Lung (tissue), 12 donors: ENCODE data around the gene PARP16. TPM values are rescaled to one million over a fixed set of nuclear protein-coding genes. Genes with fewer than 3 reads are reported as not detected.

Experiments
- ATAC-seq: fragments of 200-7000 bp; cut with Tn5 transposase; one replicate; pipeline ENCODE4 v1.9.1; 2020; ENCODE audit warnings: moderate number of reproducible peaks; ENCODE audit not compliant: insufficient read depth, low FRiP score
- DNase-seq, 3 donors: peaks; one replicate each; pipeline ENCODE4 v3.0.0-alpha.2; 2013 to 2017
- H3K27ac ChIP-seq, 2 donors: one replicate each; pipeline ENCODE4 v1.5.1; 2013; ENCODE audit warnings: mild to moderate bottlenecking in 2 of 2, moderate library complexity in 2 of 2, control low read depth in 1 of 2, inconsistent platforms in 1 of 2, low read depth in 1 of 2, low read length in 1 of 2
- H3K27me3 ChIP-seq, 3 donors: one replicate each; pipeline ENCODE4 v1.5.1; 2013; ENCODE audit warnings: low read length in 2 of 3; ENCODE audit not compliant: control insufficient read depth in 3 of 3, insufficient read depth in 3 of 3
- H3K36me3 ChIP-seq, 4 donors: one replicate each; pipeline ENCODE4 v1.5.1; 2013; ENCODE audit warnings: low read length in 4 of 4, mild to moderate bottlenecking in 1 of 4, moderate library complexity in 1 of 4; ENCODE audit not compliant: control insufficient read depth in 4 of 4, insufficient read depth in 4 of 4
- H3K4me1 ChIP-seq, 5 donors: one replicate each; pipeline ENCODE4 v1.5.1; 2013; ENCODE audit warnings: low read length in 5 of 5, mild to moderate bottlenecking in 2 of 5, moderate library complexity in 1 of 5; ENCODE audit not compliant: control insufficient read depth in 5 of 5, insufficient read depth in 5 of 5
- H3K4me3 ChIP-seq: one replicate; pipeline ENCODE4 v1.5.1; 2013; ENCODE audit warnings: mild to moderate bottlenecking, control low read depth, moderate library complexity
- H3K9ac ChIP-seq, 2 donors: one replicate each; pipeline ENCODE4 v1.5.1; 2013; ENCODE audit warnings: low read length in 2 of 2, control low read depth in 1 of 2; ENCODE audit not compliant: insufficient read depth in 1 of 2
- H3K9me3 ChIP-seq, 4 donors: one replicate each; pipeline ENCODE4 v1.5.1; 2013; ENCODE audit warnings: low read length in 3 of 4, mild to moderate bottlenecking in 1 of 4, moderate library complexity in 1 of 4; ENCODE audit not compliant: control insufficient read depth in 4 of 4, insufficient read depth in 3 of 4
- CTCF ChIP-seq: IDR thresholded peaks from 2 replicates; pipeline ENCODE4 v1.5.1; 2012; ENCODE audit warnings: mild to moderate bottlenecking; ENCODE audit errors: control extremely low read depth, extremely low read depth
- WGBS, 2 donors: extraction: QIAGEN DNeasy Blood & Tissue Kit; methylation state at CpG; one replicate each; pipeline ENCODE4 v1.1.7; 2013; 5-methylcytosine and 5-hydroxymethylcytosine counted together
- polyA plus RNA-seq, 2 donors: library from polyadenylated mRNA; stranded (reverse); fragments of 200-250 nt; gene quantifications; one replicate each; pipeline ENCODE4 v1.2.1, GENCODE V29; 2013
- total RNA-seq, 2 donors: library from RNA; depleted of rRNA in 1 of 2; stranded (reverse); fragments of >200 nt in 1 of 2; gene quantifications; one replicate each; pipeline ENCODE4 v1.2.1, GENCODE V29; 2014 to 2021
- donor health status: control.
- donor health status: control.
- donor health status: Bipolar disorder and iron deficiency.
- donor health status: healthy.
- donor health status: DM: yes; HTN: yes; CAD: no.

PARP16 gene
- total and polyA plus RNA-seq, 4 donors: 4.6 to 7.7 (median 6.3) TPM

GRCh38 chr15:65248511-65249255, 38.0 kb downstream of the PARP16 start:
- Histone ChIP-seq H3K27ac (no peak overlapping the region), H3K4me1 (peaks cover 0 to 35% (median 11%) of the 10 kb centered on the region in 5 donors), H3K4me3 (no peak overlapping the region), H3K36me3 (no peaks in the 10 kb centered on the region), H3K27me3 (no peaks in the 10 kb centered on the region), H3K9ac (no peak overlapping the region), H3K9me3 (no peaks in the 10 kb centered on the region)
- no peak for TF ChIP-seq CTCF
- 84 to 91% methylated on average over 9 of the region's 9 CpGs for WGBS, 2 donors
- no peak for ATAC-seq
- peak in 2 of 3 donors; percentile 52 to 61 for DNase-seq

GRCh38 chr15:65246939-65247338, 39.7 kb downstream of the PARP16 start:
- 98% methylated on average over 6 of the region's 6 CpGs for WGBS, 2 donors
- TF ChIP-seq CTCF: no peak
- Histone ChIP-seq H3K4me1 (peaks cover 0 to 35% (median 11%) of the 10 kb centered on the region in 5 donors), H3K27ac (no peak overlapping the region), H3K9ac (no peak overlapping the region), H3K9me3 (no peaks in the 10 kb centered on the region), H3K36me3 (no peaks in the 10 kb centered on the region), H3K4me3 (no peak overlapping the region), H3K27me3 (no peaks in the 10 kb centered on the region)
- DNase-seq (no peak), ATAC-seq (no peak)

GRCh38 chr15:65246026-65246714, 40.5 kb downstream of the PARP16 start:
- no peak for TF ChIP-seq CTCF
- H3K36me3 ChIP-seq: no peaks in the 10 kb centered on the region
- no peak overlapping the region for H3K4me3 ChIP-seq
- DNase-seq (peak in 1 of 3 donors; percentile 21), ATAC-seq (no peak)
- no peaks in the 10 kb centered on the region for H3K9me3 ChIP-seq
- 90 to 92% methylated on average over 8 of the region's 8 CpGs for WGBS, 2 donors
- H3K9ac ChIP-seq: peak overlapping the region in 1 of 2 donors; percentile 44
- peaks cover 0 to 35% (median 11%) of the 10 kb centered on the region in 5 donors for H3K4me1 ChIP-seq
- H3K27me3 ChIP-seq: no peaks in the 10 kb centered on the region
- H3K27ac ChIP-seq: peak overlapping the region in 1 of 2 donors; percentile 36
